PC-3 (cell line): ENCODE measurements around the gene PCCA.

Experiments used
- CTCF ChIP-seq: fragments of 300-600 bp; sonication (generic); conservative IDR thresholded peaks from 2 replicates; pipeline ENCODE4 v1.5.1; 2017; ENCODE audit warnings: antibody characterized with exemption, low read depth, mild to moderate bottlenecking, low read length
- EZH2 ChIP-seq: fragments of 300-600 bp; sonication (generic); IDR thresholded peaks from one replicate; pipeline ENCODE4 v1.6.1; 2017; ENCODE audit warnings: antibody characterized with exemption, mild to moderate bottlenecking, low read length; ENCODE audit not compliant: unreplicated experiment

GRCh38 chr13:100163375-100163774 lies 74.5 kb downstream of the PCCA start:
- TF ChIP-seq CTCF (no peak), EZH2 (no peak)
